ENCODE measurements around the gene DUSP21. TPM values are rescaled to one million over a fixed set of nuclear protein-coding genes. Genes with fewer than 3 reads are reported as not detected.

DUSP21 gene
- total and polyA plus RNA-seq, 10 of the 15 experiments (the other 5 are each of a cell fraction or from before 2014, with no cell fraction given) = not detected

DNA sequence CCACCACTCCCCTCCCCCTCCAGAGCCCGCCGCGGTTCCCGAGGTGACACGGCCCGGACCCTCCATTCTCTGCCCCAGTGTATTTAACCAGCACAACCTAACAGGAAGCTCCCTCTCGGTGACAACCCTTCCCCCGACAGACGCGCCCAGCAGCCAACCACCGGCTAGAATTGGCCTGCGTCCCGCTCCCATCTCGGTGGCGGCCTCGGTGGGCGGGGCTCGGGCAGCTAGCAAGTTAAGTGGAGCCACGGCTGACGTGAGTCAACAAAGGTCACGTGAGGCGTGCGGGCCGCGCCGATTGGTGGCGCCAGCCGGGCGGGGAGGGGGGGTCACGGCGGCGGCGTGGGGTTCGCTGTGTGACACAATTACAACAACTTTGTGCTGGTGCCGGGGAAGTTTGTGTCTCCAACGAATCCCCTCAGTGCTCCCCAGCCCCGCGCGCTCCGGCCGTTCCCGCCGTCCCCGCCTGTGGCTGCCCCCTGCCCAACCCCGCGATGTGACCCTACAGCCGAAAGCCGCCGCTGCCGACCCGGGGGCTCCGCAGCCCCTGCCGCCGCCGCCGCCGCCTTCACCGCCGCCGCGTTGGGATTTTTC, 29.1 kb downstream of the DUSP21 start, which contains the start of gene KDM6A (continued):
- TF ChIP-seq SRF (IDR thresholded peaks at IDR 0.05; ENCODE audit: low read depth in 2 of 2, low read length in 2 of 2) (no peak), ETV6 (conservative IDR thresholded peaks at IDR 0.05 in 1 of 2, IDR thresholded peaks at IDR 0.05 in 1 of 2; ENCODE audit: borderline replicate concordance in 1 of 2, low read depth in 1 of 2) (no peak), POLR2AphosphoS2 (IDR thresholded peaks at IDR 0.05; ENCODE audit: low read depth, low read length) (0 out of 2 replicates have a peak, but pooled peaks have one; percentile 25), ZNF217 (IDR thresholded peaks at IDR 0.05) (no peak), KDM1A (IDR thresholded peaks at IDR 0.05; ENCODE audit: borderline replicate concordance) (no peak), BRCA1 (IDR thresholded peaks at IDR 0.05; ENCODE audit: low read depth, low read length) (no peak), CBX3 (IDR thresholded peaks at IDR 0.05; ENCODE audit: borderline replicate concordance, low read depth) (no peak), TCF12 (IDR thresholded peaks at IDR 0.05; ENCODE audit: low read depth, low read length) (0 out of 2 replicates have a peak, but pooled peaks have one; percentile 7), SUZ12 (IDR thresholded peaks at IDR 0.05; ENCODE audit: unreplicated experiment) (no peak), RBBP5 (conservative IDR thresholded peaks at IDR 0.05) (no peak), MEF2A (IDR thresholded peaks at IDR 0.05; ENCODE audit: insufficient read depth, low read depth, low read length) (0 out of 2 replicates have a peak, but pooled peaks have one; percentile 21), JUND (IDR thresholded peaks at IDR 0.05; ENCODE audit: low read depth, low read length) (no peak), HCFC1 (IDR thresholded peaks at IDR 0.05; ENCODE audit: low read length) (peak; percentile 57), NFXL1 (IDR thresholded peaks at IDR 0.05; ENCODE audit: borderline replicate concordance) (no peak)
- TF ChIP-seq, protein P1, sequence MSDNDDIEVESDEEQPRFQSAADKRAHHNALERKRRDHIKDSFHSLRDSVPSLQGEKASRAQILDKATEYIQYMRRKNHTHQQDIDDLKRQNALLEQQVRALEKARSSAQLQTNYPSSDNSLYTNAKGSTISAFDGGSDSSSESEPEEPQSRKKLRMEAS (IDR thresholded peaks at IDR 0.05; ENCODE audit: low read depth, low read length) = peak; percentile 99
- TF ChIP-seq, protein P2, sequence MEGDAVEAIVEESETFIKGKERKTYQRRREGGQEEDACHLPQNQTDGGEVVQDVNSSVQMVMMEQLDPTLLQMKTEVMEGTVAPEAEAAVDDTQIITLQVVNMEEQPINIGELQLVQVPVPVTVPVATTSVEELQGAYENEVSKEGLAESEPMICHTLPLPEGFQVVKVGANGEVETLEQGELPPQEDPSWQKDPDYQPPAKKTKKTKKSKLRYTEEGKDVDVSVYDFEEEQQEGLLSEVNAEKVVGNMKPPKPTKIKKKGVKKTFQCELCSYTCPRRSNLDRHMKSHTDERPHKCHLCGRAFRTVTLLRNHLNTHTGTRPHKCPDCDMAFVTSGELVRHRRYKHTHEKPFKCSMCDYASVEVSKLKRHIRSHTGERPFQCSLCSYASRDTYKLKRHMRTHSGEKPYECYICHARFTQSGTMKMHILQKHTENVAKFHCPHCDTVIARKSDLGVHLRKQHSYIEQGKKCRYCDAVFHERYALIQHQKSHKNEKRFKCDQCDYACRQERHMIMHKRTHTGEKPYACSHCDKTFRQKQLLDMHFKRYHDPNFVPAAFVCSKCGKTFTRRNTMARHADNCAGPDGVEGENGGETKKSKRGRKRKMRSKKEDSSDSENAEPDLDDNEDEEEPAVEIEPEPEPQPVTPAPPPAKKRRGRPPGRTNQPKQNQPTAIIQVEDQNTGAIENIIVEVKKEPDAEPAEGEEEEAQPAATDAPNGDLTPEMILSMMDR (IDR thresholded peaks at IDR 0.05 in 2 of 3, conservative IDR thresholded peaks at IDR 0.05 in 1 of 3; ENCODE audit: control insufficient read depth in 2 of 3, extremely low read depth in 1 of 3, insufficient read depth in 1 of 3, low read depth in 3 of 3, low read length in 3 of 3) = no peak
- TF ChIP-seq, protein P3, sequence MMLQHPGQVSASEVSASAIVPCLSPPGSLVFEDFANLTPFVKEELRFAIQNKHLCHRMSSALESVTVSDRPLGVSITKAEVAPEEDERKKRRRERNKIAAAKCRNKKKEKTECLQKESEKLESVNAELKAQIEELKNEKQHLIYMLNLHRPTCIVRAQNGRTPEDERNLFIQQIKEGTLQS (IDR thresholded peaks at IDR 0.05; ENCODE audit: borderline replicate concordance, extremely low read depth, low read depth, low read length) = peak; percentile 79; the same call in 1 of the 2 replicates
- TF ChIP-seq, protein P4, sequence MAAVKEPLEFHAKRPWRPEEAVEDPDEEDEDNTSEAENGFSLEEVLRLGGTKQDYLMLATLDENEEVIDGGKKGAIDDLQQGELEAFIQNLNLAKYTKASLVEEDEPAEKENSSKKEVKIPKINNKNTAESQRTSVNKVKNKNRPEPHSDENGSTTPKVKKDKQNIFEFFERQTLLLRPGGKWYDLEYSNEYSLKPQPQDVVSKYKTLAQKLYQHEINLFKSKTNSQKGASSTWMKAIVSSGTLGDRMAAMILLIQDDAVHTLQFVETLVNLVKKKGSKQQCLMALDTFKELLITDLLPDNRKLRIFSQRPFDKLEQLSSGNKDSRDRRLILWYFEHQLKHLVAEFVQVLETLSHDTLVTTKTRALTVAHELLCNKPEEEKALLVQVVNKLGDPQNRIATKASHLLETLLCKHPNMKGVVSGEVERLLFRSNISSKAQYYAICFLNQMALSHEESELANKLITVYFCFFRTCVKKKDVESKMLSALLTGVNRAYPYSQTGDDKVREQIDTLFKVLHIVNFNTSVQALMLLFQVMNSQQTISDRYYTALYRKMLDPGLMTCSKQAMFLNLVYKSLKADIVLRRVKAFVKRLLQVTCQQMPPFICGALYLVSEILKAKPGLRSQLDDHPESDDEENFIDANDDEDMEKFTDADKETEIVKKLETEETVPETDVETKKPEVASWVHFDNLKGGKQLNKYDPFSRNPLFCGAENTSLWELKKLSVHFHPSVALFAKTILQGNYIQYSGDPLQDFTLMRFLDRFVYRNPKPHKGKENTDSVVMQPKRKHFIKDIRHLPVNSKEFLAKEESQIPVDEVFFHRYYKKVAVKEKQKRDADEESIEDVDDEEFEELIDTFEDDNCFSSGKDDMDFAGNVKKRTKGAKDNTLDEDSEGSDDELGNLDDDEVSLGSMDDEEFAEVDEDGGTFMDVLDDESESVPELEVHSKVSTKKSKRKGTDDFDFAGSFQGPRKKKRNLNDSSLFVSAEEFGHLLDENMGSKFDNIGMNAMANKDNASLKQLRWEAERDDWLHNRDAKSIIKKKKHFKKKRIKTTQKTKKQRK (IDR thresholded peaks at IDR 0.05; ENCODE audit: low read depth, low read length) = no peak
- TF ChIP-seq, protein P5, sequence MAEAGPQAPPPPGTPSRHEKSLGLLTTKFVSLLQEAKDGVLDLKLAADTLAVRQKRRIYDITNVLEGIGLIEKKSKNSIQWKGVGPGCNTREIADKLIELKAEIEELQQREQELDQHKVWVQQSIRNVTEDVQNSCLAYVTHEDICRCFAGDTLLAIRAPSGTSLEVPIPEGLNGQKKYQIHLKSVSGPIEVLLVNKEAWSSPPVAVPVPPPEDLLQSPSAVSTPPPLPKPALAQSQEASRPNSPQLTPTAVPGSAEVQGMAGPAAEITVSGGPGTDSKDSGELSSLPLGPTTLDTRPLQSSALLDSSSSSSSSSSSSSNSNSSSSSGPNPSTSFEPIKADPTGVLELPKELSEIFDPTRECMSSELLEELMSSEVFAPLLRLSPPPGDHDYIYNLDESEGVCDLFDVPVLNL (IDR thresholded peaks at IDR 0.05; ENCODE audit: low read depth, low read length) = peak; percentile 58; the same call in 1 of the 2 replicates
